Measurements from ENCODE around the gene MCU. TPM values are rescaled to one million over a fixed set of nuclear protein-coding genes. Genes with fewer than 3 reads are reported as not detected.

MCU gene
- total and polyA plus RNA-seq, 2 of the 8 experiments (the other 6 are each of a cell fraction or from before 2014, with no cell fraction given), result 51.6 to 62.2 TPM

GRCh38 chr10:72746426-72747363 is 54.8 kb downstream of the MCU start:
- peaks cover 0 to 73% of the 10 kb centered on the region in 2 experiments; a peak in 2 of 4 replicates for H3K79me2 ChIP-seq (ENCODE audit: control insufficient read depth in 1 of 2, insufficient read depth in 2 of 2, low read length in 2 of 2)
- no peak overlapping the region for H2BK120ac ChIP-seq (replicated peaks; ENCODE audit: low read depth, low read length)
- H3K27me3 ChIP-seq (replicated peaks in 1 of 4; ENCODE audit: control insufficient read depth in 3 of 4, extremely low read depth in 1 of 4, insufficient read depth in 3 of 4, low read length in 3 of 4), result no peaks in the 10 kb centered on the region
- ChIA-PET CTCF (ENCODE audit: partially characterized antibody) (no interaction called here), POLR2A (ENCODE audit: partially characterized antibody) (interaction anchor here (0.7 kb wide), 1 partner anchor 55 kb away, joined by 3 read pairs; the partner anchor contains the start of gene MCU)
- H2AFZ ChIP-seq (ENCODE audit: low read length), result no peak overlapping the region
- H4K8ac ChIP-seq (ENCODE audit: extremely low read depth, insufficient read depth, low read length), result no peak overlapping the region
- FAIRE-seq (no peak), DNase-seq (ENCODE audit: low read depth in 1 of 2, low spot score in 2 of 2) (no peak)
- H3K23me2 ChIP-seq (ENCODE audit: low read depth, low read length), result no peaks in the 10 kb centered on the region
- no peak overlapping the region for H3K4ac ChIP-seq (replicated peaks; ENCODE audit: insufficient read length, low read depth, low read length)
- H3K27ac ChIP-seq (ENCODE audit: low read depth, low read length), result no peak overlapping the region
- WGBS, 2 experiments (ENCODE audit: extremely low coverage in 1 of 2, insufficient coverage in 1 of 2, insufficient read length in 1 of 2, insufficient replicate concordance in 2 of 2, low coverage in 1 of 2, low lambda C conversion rate in 2 of 2, missing lambda C conversion rate in 1 of 2), result 81% methylated on average over 3 of the region's 3 CpGs; no CpG with 5 or more reads in 1 of the 2 experiments
- H3K9me3 ChIP-seq (ENCODE audit: insufficient read depth in 2 of 2, low read depth in 1 of 2, low read length in 1 of 2), result no peaks in the 10 kb centered on the region
- H3K56ac ChIP-seq (replicated peaks; ENCODE audit: insufficient read length, low read depth, low read length), result no peak overlapping the region
- H4K91ac ChIP-seq (replicated peaks; ENCODE audit: insufficient read length, low read length), result no peak overlapping the region
- H3K4me2 ChIP-seq (ENCODE audit: insufficient read depth in 1 of 2, low read depth in 2 of 2, low read length in 2 of 2), result no peak overlapping the region
- H3K14ac ChIP-seq (ENCODE audit: insufficient read length), result no peak overlapping the region
- peaks cover 2% of the 10 kb centered on the region; the same call in 1 of the 2 replicates for H3K79me1 ChIP-seq (ENCODE audit: low read depth, low read length)
- no peak overlapping the region for H2BK20ac ChIP-seq (ENCODE audit: low read length)
- H3K23ac ChIP-seq (ENCODE audit: insufficient read length), result no peak overlapping the region
- no peaks in the 10 kb centered on the region for H4K20me1 ChIP-seq (replicated peaks in 1 of 2; ENCODE audit: control insufficient read depth in 1 of 2, insufficient read depth in 2 of 2, low read length in 2 of 2)
- H4K5ac ChIP-seq (ENCODE audit: insufficient read length, low read depth, low read length), result no peak overlapping the region
- no peak overlapping the region for H3K4me3 ChIP-seq (ENCODE audit: extremely low read depth in 1 of 4, insufficient read depth in 2 of 4, low read depth in 3 of 4, low read length in 4 of 4)
- no peaks in the 10 kb centered on the region for H3K36me3 ChIP-seq (ENCODE audit: control insufficient read depth in 2 of 4, insufficient read depth in 4 of 4, low read length in 3 of 4)
- H3K4me1 ChIP-seq (replicated peaks in 1 of 4; ENCODE audit: control insufficient read depth in 3 of 4, insufficient read depth in 4 of 4, low read length in 3 of 4), result peaks cover 0 to 2% (median 0%) of the 10 kb centered on the region in 4 experiments; a peak in 3 of 7 replicates
- H2AK5ac ChIP-seq (ENCODE audit: low read depth, low read length), result no peak overlapping the region
- H2BK5ac ChIP-seq (ENCODE audit: low read depth, low read length), result no peak overlapping the region
- no peak overlapping the region for H3K9ac ChIP-seq (replicated peaks in 1 of 4; ENCODE audit: extremely low read depth in 1 of 4, low read depth in 3 of 4, low read length in 3 of 4)
- no peak overlapping the region for H2BK12ac ChIP-seq (ENCODE audit: low read depth, low read length)
- H3K18ac ChIP-seq (ENCODE audit: extremely low read depth, low read length), result no peak overlapping the region
- H2BK15ac ChIP-seq (ENCODE audit: low read length), result no peak overlapping the region
- no peak for TF ChIP-seq CTCF (IDR thresholded peaks at IDR 0.05; ENCODE audit: control extremely low read depth in 1 of 3, insufficient read depth in 1 of 3, low read depth in 1 of 3, low read length in 3 of 3)
- no peak for TF ChIP-seq HDAC6 (IDR thresholded peaks at IDR 0.05; ENCODE audit: low read depth, low read length)
- no peak for TF ChIP-seq CREB1 (IDR thresholded peaks at IDR 0.05)
- TF ChIP-seq EZH2 (IDR thresholded peaks at IDR 0.05; ENCODE audit: low read depth, low read length, severe bottlenecking), result no peak
- TF ChIP-seq CEBPB (IDR thresholded peaks at IDR 0.05; ENCODE audit: low read depth, low read length), result no peak
- TF ChIP-seq EGR1 (IDR thresholded peaks at IDR 0.05; ENCODE audit: borderline replicate concordance, low read depth, low read length), result no peak
- TF ChIP-seq SIN3A (conservative IDR thresholded peaks at IDR 0.05 in 1 of 2, IDR thresholded peaks at IDR 0.05 in 1 of 2; ENCODE audit: low read depth in 1 of 2, low read length in 2 of 2), result no peak
- TF ChIP-seq NRF1 (IDR thresholded peaks at IDR 0.05; ENCODE audit: low read depth, low read length), result no peak
- TF ChIP-seq NANOG (IDR thresholded peaks at IDR 0.05; ENCODE audit: insufficient read depth, low read depth, low read length, poor library complexity, severe bottlenecking), result no peak
